Thoracic aorta (tissue), 2 donors: Measurements from ENCODE around the gene BLVRA. TPM values are rescaled to one million over a fixed set of nuclear protein-coding genes. Genes with fewer than 3 reads are reported as not detected.
"Not testable (repeated sequence)": the region's sequence is repeated elsewhere in the genome, so short reads cannot be mapped to it uniquely, and the experiment has no call there.

Experiments used
- ATAC-seq: fragments of 150-250 bp; one replicate; pipeline ENCODE4 v1.8.0; 2017; ENCODE audit warnings: low read depth; ENCODE audit not compliant: insufficient number of reproducible peaks, low FRiP score
- DNase-seq: peaks from one replicate; pipeline ENCODE4 v3.0.0-alpha.2; 2020; ENCODE audit warnings: low spot score
- H3K27ac ChIP-seq, 2 donors: fragments of 200-600 bp; sonication (generic); 1 replicate in 1 of 2; 2 replicates in 1 of 2; pipeline ENCODE4 v1.5.1; 2016; ENCODE audit warnings: mild to moderate bottlenecking in 2 of 2, moderate library complexity in 2 of 2
- H3K27me3 ChIP-seq: fragments of 200-600 bp; sonication (generic); replicated peaks from 2 replicates; pipeline ENCODE4 v1.6.0; 2016; ENCODE audit warnings: mild to moderate bottlenecking; ENCODE audit not compliant: insufficient read depth
- H3K36me3 ChIP-seq: fragments of 200-600 bp; sonication (generic); one replicate; pipeline ENCODE4 v1.5.1; 2016
- H3K4me1 ChIP-seq, 2 donors: fragments of 200-600 bp; sonication (generic); 1 replicate in 1 of 2; 2 replicates in 1 of 2; pipeline versions ENCODE4 v1.5.1 to v1.6.0; 2016; ENCODE audit warnings: low read depth in 2 of 2, mild to moderate bottlenecking in 1 of 2; ENCODE audit not compliant: control insufficient read depth in 1 of 2
- H3K4me3 ChIP-seq: fragments of 200-600 bp; sonication (generic); 2 replicates; pipeline ENCODE4 v1.5.1; 2016; ENCODE audit warnings: mild to moderate bottlenecking
- H3K9me3 ChIP-seq: fragments of 200-600 bp; sonication (generic); 2 replicates; pipeline ENCODE4 v1.5.1; 2016
- total RNA-seq, 2 donors: library from RNA; depleted of rRNA; stranded (reverse); fragments of >200 nt; gene quantifications; one replicate each; pipeline versions ENCODE4 v1.1.0 to v1.2.3, GENCODE V29; 2016
- TF ChIP-seq, protein P1 (sequence below): fragments of 200-600 bp; sonication (generic); IDR thresholded peaks from one replicate; pipeline ENCODE4 v1.5.1; 2019; ENCODE audit warnings: antibody characterized with exemption

The BLVRA gene
- total RNA-seq, 2 donors from 2014 or later, result 35.3 to 46.4 TPM

DNA sequence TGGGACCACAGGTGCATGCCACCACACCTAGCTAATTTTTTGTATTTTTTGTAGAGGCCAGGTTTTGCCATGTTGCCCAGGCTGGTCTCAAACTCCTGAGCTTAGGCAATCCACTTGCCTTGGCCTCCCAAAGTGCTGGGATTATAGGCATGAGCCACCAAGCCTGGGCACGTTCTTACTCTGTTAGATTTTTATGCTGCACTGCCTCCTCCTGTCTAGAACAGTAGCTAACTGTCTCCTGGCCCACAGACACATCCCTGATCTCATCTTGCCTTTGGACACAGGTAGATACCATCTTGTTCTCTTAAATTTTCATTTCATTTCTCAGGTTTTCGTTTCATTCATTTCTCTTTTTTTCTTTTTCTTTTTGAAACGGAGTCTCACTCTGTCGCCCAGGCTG, 41.1 kb downstream of the BLVRA start:
- Histone ChIP-seq H3K27ac (no peak overlapping the region), H3K4me1 (no peaks in the 10 kb centered on the region), H3K4me3 (no peak overlapping the region), H3K36me3 (peaks cover 37% of the 10 kb centered on the region), H3K27me3 (no peaks in the 10 kb centered on the region), H3K9me3 (no peaks in the 10 kb centered on the region)
- DNase-seq (no peak), ATAC-seq (no peak)
- TF ChIP-seq, protein P1, sequence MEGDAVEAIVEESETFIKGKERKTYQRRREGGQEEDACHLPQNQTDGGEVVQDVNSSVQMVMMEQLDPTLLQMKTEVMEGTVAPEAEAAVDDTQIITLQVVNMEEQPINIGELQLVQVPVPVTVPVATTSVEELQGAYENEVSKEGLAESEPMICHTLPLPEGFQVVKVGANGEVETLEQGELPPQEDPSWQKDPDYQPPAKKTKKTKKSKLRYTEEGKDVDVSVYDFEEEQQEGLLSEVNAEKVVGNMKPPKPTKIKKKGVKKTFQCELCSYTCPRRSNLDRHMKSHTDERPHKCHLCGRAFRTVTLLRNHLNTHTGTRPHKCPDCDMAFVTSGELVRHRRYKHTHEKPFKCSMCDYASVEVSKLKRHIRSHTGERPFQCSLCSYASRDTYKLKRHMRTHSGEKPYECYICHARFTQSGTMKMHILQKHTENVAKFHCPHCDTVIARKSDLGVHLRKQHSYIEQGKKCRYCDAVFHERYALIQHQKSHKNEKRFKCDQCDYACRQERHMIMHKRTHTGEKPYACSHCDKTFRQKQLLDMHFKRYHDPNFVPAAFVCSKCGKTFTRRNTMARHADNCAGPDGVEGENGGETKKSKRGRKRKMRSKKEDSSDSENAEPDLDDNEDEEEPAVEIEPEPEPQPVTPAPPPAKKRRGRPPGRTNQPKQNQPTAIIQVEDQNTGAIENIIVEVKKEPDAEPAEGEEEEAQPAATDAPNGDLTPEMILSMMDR, result no peak

DNA sequence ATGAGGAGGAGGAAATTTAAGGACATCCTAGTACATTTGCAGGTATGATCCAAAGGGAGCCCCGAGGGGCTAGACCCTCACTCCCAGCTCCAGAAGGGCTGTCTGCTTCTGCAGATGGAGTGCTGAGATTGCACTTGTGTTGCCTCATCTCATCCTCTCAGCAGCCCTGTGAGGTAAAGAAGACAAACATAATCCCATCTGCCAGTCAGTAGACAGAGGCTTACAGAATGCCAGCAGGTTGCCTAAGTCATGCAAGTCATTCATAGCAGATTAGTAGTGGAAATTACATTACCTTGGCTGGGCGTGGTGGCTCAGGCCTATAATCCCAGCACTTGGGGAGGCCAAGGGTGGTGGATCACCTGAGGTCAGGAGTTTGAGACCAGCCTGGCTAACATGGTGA, 45.4 kb downstream of the BLVRA start:
- Histone ChIP-seq H3K9me3 (no peaks in the 10 kb centered on the region), H3K4me3 (no peak overlapping the region), H3K27ac (no peak overlapping the region), H3K36me3 (peaks cover 49% of the 10 kb centered on the region), H3K4me1 (no peaks in the 10 kb centered on the region), H3K27me3 (no peaks in the 10 kb centered on the region)
- TF ChIP-seq, protein P1, result no peak
- DNase-seq, result no peak
- no peak for ATAC-seq

DNA sequence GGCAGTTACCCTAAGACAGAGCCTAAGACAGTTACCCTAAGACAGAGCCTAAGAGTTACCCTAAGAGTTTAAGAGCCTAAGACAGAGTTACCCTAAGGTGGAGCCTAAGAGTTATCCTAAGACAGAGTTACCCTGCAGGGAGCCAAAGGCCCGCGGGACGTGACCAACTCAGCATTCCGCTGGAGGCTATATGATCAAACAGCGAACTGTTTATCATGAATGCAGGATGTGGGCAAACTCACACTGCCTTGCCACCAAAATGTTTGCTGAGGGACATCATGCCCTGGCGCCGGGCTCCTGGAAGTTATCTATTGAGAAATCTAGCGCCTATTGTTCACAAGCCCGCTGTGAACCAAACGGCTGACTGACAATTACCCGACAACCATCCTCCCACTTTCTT, 49.9 kb downstream of the BLVRA start:
- ATAC-seq (no peak), DNase-seq (no peak)
- peaks cover 23% of the 10 kb centered on the region for H3K36me3 ChIP-seq
- H3K9me3 ChIP-seq, result no peaks in the 10 kb centered on the region
- H3K27ac ChIP-seq, result no peak overlapping the region
- TF ChIP-seq, protein P1, result no peak
- no peaks in the 10 kb centered on the region for H3K27me3 ChIP-seq
- no peak overlapping the region for H3K4me3 ChIP-seq
- no peaks in the 10 kb centered on the region for H3K4me1 ChIP-seq

DNA sequence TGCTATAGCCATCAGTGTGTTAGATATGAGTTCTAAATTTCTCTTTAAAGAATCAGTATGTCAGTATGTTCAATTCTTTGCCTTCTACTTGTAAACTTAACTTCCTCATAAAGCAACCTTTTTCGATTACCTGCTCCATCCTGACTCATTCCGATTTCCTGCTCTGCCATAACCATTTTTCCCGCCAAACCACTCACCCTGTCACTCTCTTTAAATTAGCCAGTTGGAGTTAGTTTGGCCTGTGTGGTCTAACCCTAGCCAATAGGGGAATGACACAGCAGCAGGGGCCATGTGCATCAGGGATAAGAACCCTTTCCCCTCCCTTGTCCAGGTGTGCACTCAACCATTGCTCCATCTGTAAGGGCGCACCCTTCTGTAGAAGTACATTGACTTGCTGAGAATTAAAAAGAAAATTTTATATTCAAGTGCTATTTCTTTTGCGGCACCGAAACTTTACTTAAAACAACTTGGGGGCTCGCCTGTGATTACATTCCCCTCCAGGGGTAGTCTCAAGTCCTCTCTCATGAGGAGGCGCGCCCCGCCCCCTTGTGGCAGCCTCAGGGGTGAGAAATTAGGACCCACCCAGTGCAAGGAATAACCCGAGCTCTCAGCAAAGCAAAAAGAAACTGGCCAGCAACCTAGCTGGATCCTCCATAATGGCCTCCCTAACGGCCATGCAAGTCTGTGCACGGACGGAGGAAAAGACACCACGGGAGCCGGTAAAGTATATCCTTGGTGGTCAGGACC, 51.9 kb downstream of the BLVRA start:
- not testable (repeated sequence) for H3K4me1 ChIP-seq, H3K9me3 ChIP-seq, H3K27me3 ChIP-seq, DNase-seq, H3K4me3 ChIP-seq, H3K36me3 ChIP-seq, H3K27ac ChIP-seq, ATAC-seq
- TF ChIP-seq, protein P1, result peak; percentile 9

DNA sequence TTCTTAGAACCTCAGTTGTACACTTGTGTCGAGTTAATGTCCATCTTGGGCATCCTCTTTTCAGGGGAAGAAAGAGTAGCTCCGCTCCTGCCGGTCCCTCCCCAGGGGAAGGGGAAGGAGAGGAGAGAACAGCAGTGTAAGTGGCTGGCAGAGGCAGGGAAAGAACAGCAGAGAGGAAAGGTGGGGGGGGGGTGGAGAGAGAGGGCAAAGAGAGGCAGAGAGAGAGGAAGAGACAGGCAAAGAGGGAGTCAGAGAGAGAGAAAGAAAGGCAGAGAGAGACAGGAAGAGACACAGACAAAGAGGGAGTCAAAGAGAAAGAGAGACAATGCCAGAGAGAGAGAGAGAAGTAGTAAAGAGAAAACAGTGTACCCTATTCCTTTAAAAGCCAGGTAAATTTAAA, 56.9 kb downstream of the BLVRA start:
- H3K27me3 ChIP-seq, result no peaks in the 10 kb centered on the region
- H3K27ac ChIP-seq, result no peak overlapping the region
- H3K36me3 ChIP-seq, result no peaks in the 10 kb centered on the region
- DNase-seq, result no peak
- no peak overlapping the region for H3K4me3 ChIP-seq
- H3K4me1 ChIP-seq, result no peaks in the 10 kb centered on the region
- no peaks in the 10 kb centered on the region for H3K9me3 ChIP-seq
- TF ChIP-seq, protein P1, result no peak
- no peak for ATAC-seq

DNA sequence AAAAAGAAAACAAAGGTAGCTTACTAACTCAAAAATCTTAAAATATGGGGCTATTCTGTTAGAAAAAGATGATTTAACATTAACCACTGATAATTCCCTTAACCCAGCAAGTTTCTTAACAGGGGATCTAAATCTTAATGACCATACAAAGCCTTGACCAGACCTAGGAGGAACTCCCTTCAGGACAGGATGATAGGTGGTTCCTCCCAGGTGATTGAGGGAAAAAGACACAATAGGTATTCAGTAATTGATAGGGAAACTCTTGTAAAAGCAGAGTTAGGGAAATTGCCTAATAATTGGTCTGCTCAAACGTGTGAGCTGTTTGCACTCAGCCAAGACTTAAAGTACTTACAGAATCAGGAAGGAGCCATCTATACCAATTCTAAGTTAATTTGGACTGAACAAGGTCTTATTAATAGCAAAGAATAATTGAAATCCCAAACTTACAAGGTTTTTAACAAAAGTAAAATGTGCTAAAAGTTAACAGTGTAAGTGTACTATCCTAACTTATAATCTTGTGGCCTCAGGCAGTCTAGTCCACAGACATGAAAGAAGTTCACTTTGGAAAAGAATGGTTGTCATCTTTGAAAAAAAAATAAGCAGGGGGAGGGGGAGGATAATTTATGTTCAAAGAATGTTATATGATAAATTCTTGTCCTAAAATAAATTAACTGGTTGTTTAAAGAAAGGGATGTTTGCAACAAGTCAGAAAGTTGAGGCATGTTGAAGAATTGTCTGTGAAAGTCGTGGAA, 57.7 kb downstream of the BLVRA start:
- H3K4me1 ChIP-seq, result not testable (repeated sequence)

DNA sequence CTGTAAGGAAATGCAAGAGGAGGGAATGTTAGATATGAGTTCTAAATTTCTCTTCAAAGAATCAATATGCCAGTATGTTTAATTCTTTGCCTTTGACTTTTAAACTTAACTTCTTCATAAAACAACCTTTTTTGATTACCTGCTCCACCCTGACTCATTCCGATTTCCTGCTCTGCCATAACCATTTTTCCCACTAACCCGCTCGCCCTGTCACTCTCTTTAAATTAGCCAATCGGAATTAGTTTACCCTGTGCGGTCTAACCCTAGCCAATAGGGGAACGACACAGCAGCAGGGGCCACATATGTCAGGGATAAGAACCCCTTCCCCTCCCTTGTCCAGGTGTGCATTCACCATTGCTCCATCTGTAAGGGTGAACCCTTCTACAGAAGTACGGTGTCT, 64.9 kb downstream of the BLVRA start:
- not testable (repeated sequence) for ATAC-seq, DNase-seq, H3K27me3 ChIP-seq, H3K4me1 ChIP-seq, H3K4me3 ChIP-seq, H3K27ac ChIP-seq, H3K9me3 ChIP-seq, H3K36me3 ChIP-seq

More for the DNA sequence above, 57.7 kb downstream of the BLVRA start:
- not testable (repeated sequence) for H3K27ac ChIP-seq, H3K9me3 ChIP-seq, H3K36me3 ChIP-seq, DNase-seq, ATAC-seq, H3K27me3 ChIP-seq, H3K4me3 ChIP-seq
